ENCODE measurements around the gene SF3B2.

Gene SF3B2

DNA sequence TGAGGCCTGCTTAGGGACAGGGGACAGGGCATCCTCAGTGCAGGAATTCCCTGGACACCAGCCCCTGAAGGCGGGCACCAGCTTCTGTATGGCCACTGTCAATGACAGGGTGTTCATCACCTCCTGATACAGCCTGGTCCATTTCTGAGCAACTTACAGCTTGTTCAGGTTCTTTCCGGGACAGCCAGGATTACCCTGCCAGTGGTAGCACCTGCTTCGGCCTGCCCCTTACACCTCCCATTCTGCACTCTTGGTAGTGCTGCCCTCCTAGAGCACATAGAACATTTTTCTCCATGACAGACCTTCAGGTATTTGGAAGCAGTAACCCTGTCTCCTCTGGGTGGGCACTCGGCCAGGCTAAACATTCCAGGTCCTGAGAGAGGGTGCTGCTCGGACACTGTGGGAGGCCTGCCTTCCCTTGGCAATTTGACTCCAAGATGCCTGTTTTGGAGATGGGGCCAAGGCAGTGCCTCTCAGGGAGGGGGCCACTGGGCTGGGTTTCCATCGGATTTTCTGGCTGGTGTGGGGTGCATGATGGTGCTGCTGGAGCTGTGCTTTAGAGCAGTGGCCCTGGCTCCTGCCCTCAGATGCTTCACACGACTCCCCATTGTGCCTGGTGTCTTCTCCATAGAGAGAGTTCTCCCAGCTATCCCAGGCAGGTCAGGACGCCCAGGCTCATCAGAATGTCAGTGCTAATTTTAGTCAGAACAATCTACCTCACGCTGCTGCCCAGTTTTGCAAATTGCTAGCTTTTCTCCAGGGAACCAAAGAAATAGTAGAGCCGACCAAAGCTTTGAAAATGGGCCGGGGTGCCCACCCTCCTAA lies 4.4 kb upstream of the SF3B2 start:
- DNase-seq (ENCODE audit: low read depth in 2 of 2) = no peak

DNA sequence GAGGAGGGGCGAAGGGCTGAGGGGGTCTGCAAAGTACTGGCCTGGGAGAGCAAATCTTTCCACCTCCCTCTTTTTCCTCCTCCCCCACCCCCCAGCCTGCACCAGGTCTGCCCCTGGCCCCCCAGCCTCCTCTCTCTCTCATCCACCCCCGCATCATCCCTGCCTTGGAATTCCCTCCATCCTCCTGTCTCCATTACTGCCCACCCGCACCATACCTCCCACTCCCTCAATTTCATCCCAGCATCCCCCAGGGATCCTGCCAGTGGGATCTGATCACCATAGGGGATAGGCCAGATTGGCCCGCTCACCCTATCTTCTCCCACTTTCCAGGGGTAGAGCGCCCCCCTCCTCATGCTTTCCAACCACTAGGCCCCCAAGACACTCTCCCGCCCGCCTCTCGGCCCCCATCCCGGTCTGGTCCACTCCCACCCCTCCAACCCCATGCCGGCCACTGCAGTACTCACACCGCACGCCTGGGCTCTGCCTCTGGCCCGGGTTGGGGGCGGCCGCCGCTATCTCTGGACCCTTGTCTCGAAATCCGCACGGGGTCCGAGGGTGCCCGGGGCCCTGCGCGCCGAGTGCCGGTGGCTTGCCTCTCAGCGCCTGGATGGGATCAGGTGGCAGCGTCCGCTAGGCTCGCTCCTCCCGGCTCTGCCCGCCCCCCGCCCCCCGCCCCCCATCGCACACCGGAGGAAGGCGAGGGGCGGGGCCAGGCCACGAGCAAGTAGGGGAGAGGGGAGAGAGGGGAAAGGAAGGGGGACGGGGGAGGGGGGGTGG lies 3.4 kb upstream of the SF3B2 start, which contains the start of gene GAL3ST3:
TSS of gene GAL3ST3 (minus strand) at position 615 of the 777 bp plus-strand sequence. CDS start 3,746 bp downstream, outside the sequence.
- no peak for DNase-seq (ENCODE audit: low read depth in 2 of 2)

DNA sequence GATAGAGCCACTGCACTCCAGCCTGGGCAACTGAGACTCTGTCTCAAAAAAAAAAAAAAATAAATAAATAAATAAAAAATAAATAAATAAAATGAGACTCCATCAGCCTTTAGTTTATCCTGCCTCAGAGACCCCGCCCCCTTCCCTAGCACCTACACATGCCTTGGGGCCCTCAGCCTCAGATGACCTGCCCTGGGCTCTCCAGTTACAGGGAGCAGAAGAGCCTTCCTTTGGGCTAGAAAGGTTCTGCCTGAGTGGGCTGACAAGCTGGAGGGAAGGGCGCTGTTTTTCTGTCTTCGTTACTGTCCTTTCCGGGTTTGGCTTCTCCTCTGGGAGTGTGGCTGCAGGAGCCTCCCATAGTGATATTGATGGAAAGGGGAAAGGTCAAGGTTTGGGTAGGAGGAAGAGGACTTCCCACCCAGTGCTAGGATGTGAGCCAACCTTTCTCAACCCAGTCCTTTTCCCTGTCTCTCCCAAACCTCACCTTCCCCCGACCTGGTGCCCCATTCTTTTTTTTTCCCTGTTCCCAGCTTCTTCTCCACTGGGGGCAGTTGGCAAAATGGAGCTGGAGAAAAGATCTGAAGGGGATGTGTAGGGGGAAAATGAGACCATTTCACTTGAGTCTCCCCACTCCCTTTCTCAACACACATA lies 1.5 kb upstream of the SF3B2 start:
- DNase-seq (ENCODE audit: low read depth in 2 of 2) = no peak

DNA sequence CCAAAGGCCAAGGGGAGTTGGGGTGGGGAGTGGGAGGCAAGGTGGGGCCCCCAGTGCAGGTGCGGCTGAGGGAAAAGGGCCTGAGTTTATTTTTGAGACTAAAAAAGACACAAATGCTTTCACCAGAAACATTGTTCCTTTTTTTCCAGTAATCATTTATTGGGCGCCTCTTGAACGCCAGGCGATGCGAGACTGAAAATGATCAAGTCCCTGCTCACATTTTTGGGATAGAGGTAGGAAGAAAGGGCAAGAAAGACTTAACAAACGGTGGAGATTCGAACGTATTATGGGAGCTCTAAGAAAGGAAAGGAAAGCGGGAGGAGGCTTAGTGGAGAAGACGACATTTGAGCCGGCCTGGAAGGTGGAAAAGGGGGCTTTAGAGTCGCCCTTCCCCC lies 796 bp upstream of the SF3B2 start:
- DNase-seq (ENCODE audit: low read depth in 2 of 2) = no peak

GRCh38 chr11:66052664-66052982 lies 459 bp downstream of the SF3B2 start:
- no peak for DNase-seq (ENCODE audit: low read depth in 2 of 2)

- DNase-seq (ENCODE audit: low read depth in 2 of 2) = no peak
Observed at GRCh38 chr11:66055021-66055420, 2.9 kb downstream of the SF3B2 start.

DNA sequence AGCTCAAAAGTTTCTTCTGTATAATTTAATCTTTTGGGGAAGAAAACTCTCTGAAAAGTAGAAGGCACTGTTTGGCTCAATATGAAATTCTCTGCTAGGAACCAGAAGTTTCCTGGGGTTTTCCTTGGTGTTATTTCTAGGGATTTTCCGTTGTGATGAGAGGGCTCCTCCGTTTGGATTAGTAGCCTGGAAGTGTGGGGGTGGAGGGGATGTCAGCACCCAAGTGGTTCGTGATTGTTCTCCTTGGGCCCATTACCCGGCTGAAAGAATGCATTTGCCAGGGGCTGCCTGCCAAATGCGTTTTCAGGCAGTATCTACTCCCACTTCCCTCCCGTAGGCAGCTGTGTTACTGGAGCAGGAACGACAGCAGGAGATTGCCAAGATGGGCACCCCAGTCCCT lies 4.3 kb downstream of the SF3B2 start:
- DNase-seq (ENCODE audit: low read depth in 2 of 2) = no peak

GRCh38 chr11:66059966-66060680 lies 8.0 kb downstream of the SF3B2 start:
- no peak for DNase-seq (ENCODE audit: low read depth in 2 of 2)

DNA sequence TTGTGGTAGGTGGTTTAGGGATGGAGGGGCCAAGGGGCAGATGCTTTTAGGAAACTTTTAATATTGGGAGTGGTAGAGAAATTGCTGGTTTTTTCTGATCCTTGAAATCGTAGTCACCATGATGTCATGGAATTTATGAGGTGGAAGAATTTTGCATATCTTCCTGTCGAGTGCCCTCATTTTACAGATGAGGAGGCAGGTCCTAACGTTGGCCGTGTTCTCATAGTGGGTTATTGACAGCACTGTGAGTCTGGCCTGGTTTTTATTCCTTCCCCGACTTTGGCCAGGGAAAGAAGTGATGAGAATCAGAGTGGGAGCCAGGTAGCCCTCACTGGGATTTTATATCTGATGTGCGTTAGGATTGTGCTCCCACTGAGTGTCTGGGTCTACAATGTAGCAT lies 9.1 kb downstream of the SF3B2 start:
- no peak for DNase-seq (ENCODE audit: low read depth in 2 of 2)

GRCh38 chr11:66062408-66062807 lies 10.2 kb downstream of the SF3B2 start:
- no peak for DNase-seq (ENCODE audit: low read depth in 2 of 2)

GRCh38 chr11:66063900-66064299 lies 11.7 kb downstream of the SF3B2 start:
- DNase-seq (ENCODE audit: low read depth in 2 of 2) = no peak

DNA sequence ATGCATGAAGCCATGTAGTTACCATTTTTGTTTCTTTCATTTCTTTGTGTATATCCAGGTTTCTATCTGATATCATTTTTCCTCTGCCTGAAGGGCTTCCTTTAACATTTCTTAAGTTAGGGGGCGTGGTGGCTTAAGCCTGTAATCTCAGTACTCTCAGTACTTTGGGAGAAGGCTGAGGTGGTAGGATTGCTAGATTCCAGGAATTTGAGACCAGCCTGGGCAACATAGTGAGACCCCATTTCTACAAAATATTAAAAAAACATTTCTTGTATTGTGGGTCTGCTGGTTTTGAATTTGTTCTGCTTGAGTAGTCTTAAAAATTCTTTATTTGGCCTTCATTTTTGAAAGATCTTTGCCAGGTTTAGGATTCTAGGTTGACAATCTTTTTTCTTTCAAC lies 12.4 kb downstream of the SF3B2 start:
- no peak for DNase-seq (ENCODE audit: low read depth in 2 of 2)

- DNase-seq (ENCODE audit: low read depth in 2 of 2) = no peak
Observed at GRCh38 chr11:66066751-66067150, 14.6 kb downstream of the SF3B2 start.

- DNase-seq (ENCODE audit: low read depth in 2 of 2) = no peak
Observed at GRCh38 chr11:66067640-66068039, 15.5 kb downstream of the SF3B2 start.

- DNase-seq (ENCODE audit: low read depth in 2 of 2) = peak in 1 of 2 donors; percentile 62
Observed at GRCh38 chr11:66068154-66068821, 16.1 kb downstream of the SF3B2 start.

- DNase-seq (ENCODE audit: low read depth in 2 of 2) = no peak
Observed at GRCh38 chr11:66068923-66069714, 17.0 kb downstream of the SF3B2 start.

- DNase-seq (ENCODE audit: low read depth in 2 of 2) = peak; percentile 54 to 59
Observed at GRCh38 chr11:66069715-66070603, 17.8 kb downstream of the SF3B2 start, which contains the start of gene PACS1. Gene PACS1 (plus strand): TSS chr11:66070272. CDS start chr11:66070487, 215 bp downstream.

GRCh38 chr11:66070604-66071380 lies 18.6 kb downstream of the SF3B2 start:
- DNase-seq (ENCODE audit: low read depth in 2 of 2) = no peak

GRCh38 chr11:66071381-66071801 lies 19.2 kb downstream of the SF3B2 start:
- no peak for DNase-seq (ENCODE audit: low read depth in 2 of 2)
